Uterus (tissue), 4 donors: ENCODE data around the gene MRLN. TPM values are rescaled to one million over a fixed set of nuclear protein-coding genes. Genes with fewer than 3 reads are reported as not detected.

Experiments
- DNase-seq, 2 donors: peaks; one replicate each; pipeline ENCODE4 v3.0.0-alpha.2; 2019 to 2020
- H3K27ac ChIP-seq, 2 donors: fragments of 200-600 bp; sonication (generic); 1 replicate in 1 of 2; 2 replicates in 1 of 2; pipeline ENCODE4 v1.5.1; 2016 to 2018
- H3K27me3 ChIP-seq, 2 donors: fragments of 200-600 bp; sonication (generic); one replicate each; pipeline ENCODE4 v1.5.1; 2018 to 2019; ENCODE audit warnings: control low read depth in 1 of 2
- H3K36me3 ChIP-seq, 2 donors: fragments of 200-600 bp; sonication (generic); one replicate each; pipeline ENCODE4 v1.5.1; 2019; ENCODE audit warnings: control low read depth in 1 of 2
- H3K4me1 ChIP-seq, 2 donors: fragments of 200-600 bp; sonication (generic); one replicate each; pipeline ENCODE4 v1.5.1; 2018 to 2019; ENCODE audit warnings: control low read depth in 1 of 2
- H3K4me3 ChIP-seq, 2 donors: fragments of 200-600 bp; sonication (generic); 1 replicate in 1 of 2; 2 replicates in 1 of 2; pipeline ENCODE4 v1.5.1; 2018 to 2019; ENCODE audit warnings: mild to moderate bottlenecking in 1 of 2
- H3K9me3 ChIP-seq, 2 donors: fragments of 200-600 bp; sonication (generic); one replicate each; pipeline ENCODE4 v1.5.1; 2019; ENCODE audit warnings: control low read depth in 1 of 2
- POLR2A ChIP-seq, 2 donors: fragments of 450-650 bp; IDR thresholded peaks; one replicate each; pipeline ENCODE4 v1.6.1; 2016; ENCODE audit warnings: antibody characterized with exemption in 2 of 2, mild to moderate bottlenecking in 1 of 2, moderate library complexity in 1 of 2
- intact Hi-C: fragments of 100-400 bp; cut with DNase I; formaldehyde crosslinking; loops from one replicate; pipeline ENCODE4 v1.15.1; 2023; ENCODE audit warnings: low total_unique reads
- total RNA-seq, 4 donors: library from RNA; depleted of rRNA in 3 of 4; stranded (reverse); fragments of >200 nt in 3 of 4; gene quantifications; one replicate each; pipeline versions ENCODE4 v1.1.0 to v1.2.4, GENCODE V29; 2014 to 2023
- TF ChIP-seq, protein P1 (sequence below), 4 experiments: fragments of 200-600 bp in 2 of 4; fragments of 450-650 bp in 2 of 4; sonication (generic) in 2 of 4; IDR thresholded peaks; one replicate each; pipeline ENCODE4 v1.5.1; 2016 to 2019; ENCODE audit warnings: antibody characterized with exemption in 4 of 4, mild to moderate bottlenecking in 2 of 4, moderate library complexity in 1 of 4
- donor health status: DM: yes; HTN: yes; CAD: no.

MRLN gene
- total RNA-seq, 4 donors from 2014 or later: 0.35 TPM; not detected in 3

DNA sequence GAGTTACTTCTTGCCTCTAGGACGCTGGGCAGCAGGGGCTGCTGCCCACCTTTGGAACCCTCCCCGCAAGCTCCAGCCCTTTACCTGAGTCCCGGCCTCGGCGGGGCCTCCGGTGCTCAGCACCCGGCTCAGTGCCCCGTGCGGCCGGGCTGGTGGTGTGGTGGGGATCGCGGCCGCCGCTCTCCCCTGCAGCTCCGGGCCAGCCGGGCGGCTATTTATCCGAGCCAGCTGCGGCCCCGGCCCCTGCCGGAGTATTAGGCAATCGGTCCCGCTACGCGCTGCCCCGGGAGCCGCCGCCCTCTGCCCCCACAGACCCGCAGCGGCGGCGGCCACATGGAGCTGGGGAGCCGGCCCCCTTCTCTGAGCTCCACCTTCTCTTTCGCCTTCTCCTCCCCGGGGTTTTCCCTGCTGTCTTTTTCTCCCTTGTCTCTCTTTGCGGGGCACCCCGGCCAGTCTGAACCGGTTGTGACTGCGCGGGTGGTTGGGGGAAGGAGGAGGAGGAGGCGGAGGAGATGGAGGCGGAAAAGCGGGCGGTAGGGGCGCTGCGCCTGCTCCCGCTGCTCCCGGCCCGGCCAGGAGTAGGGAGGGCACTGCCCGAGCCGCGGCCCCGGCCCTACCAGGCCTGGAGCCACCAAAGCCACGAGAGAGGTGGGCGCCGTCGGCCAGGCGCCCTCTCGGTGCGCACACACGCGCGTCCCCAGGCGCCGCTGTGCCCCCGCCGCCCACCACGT, 43.7 kb downstream of the MRLN start, which contains the start of gene SLC16A9:
SLC16A9 (minus strand) TSS at position 456 of the 731 bp plus-strand sequence. CDS start 25,559 bp downstream, outside the sequence.
- peak; percentile 72 to 77 for DNase-seq
- peaks cover 0 to 7% of the 10 kb centered on the region in 2 donors for H3K4me1 ChIP-seq
- peak within 1 kb of the TSS; percentile 91 for H3K27ac ChIP-seq
- TF ChIP-seq, protein P1, sequence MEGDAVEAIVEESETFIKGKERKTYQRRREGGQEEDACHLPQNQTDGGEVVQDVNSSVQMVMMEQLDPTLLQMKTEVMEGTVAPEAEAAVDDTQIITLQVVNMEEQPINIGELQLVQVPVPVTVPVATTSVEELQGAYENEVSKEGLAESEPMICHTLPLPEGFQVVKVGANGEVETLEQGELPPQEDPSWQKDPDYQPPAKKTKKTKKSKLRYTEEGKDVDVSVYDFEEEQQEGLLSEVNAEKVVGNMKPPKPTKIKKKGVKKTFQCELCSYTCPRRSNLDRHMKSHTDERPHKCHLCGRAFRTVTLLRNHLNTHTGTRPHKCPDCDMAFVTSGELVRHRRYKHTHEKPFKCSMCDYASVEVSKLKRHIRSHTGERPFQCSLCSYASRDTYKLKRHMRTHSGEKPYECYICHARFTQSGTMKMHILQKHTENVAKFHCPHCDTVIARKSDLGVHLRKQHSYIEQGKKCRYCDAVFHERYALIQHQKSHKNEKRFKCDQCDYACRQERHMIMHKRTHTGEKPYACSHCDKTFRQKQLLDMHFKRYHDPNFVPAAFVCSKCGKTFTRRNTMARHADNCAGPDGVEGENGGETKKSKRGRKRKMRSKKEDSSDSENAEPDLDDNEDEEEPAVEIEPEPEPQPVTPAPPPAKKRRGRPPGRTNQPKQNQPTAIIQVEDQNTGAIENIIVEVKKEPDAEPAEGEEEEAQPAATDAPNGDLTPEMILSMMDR (IDR thresholded peaks at IDR 0.05): peak; percentile 23 to 58 (median 42)
- peak; percentile 15 to 23 for TF ChIP-seq POLR2A (IDR thresholded peaks at IDR 0.05)
- no peaks in the 10 kb centered on the region for H3K9me3 ChIP-seq
- no peaks in the 10 kb centered on the region for H3K36me3 ChIP-seq
- H3K27me3 ChIP-seq: no peaks in the 10 kb centered on the region
- peak within 1 kb of the TSS; percentile 43 to 68 for H3K4me3 ChIP-seq
- intact Hi-C loops: no loop called here

DNA sequence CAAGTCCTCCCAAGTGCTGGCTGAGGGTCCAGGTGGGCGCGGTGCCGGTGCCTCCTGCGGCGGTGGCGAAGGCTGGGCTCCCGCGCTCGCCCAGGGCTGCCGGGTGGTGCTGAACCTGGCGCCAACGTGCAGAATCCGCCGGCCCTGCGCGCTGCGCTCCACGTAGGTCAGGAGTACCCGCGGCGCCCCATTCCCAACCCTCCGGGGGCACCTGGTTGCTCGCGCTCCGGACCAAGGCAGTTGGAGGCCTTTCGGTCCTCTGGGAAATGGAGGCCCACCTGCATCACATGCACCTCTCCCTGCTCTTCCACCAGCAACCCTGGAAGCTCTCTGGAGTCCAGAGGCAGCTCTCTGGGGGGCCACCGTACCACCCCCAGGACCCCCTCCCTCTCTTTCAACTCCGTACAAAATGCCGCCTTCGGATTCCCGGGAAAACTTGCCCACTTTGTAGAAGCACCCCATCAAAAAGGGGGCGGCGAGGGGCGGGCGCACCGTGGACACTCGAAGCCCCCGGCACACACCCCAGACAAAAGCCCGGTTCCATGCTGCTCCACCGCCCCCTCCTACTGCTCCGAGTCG, 44.4 kb downstream of the MRLN start:
- peak overlapping the region; percentile 43 to 68 for H3K4me3 ChIP-seq
- no peaks in the 10 kb centered on the region for H3K36me3 ChIP-seq
- no peak for TF ChIP-seq POLR2A (IDR thresholded peaks at IDR 0.05)
- TF ChIP-seq, protein P1 (IDR thresholded peaks at IDR 0.05): no peak
- H3K4me1 ChIP-seq: peaks cover 0 to 7% of the 10 kb centered on the region in 2 donors
- intact Hi-C loops: no loop called here
- DNase-seq: peak; percentile 38 to 42
- peak overlapping the region; percentile 91 for H3K27ac ChIP-seq
- H3K27me3 ChIP-seq: no peaks in the 10 kb centered on the region
- no peaks in the 10 kb centered on the region for H3K9me3 ChIP-seq

DNA sequence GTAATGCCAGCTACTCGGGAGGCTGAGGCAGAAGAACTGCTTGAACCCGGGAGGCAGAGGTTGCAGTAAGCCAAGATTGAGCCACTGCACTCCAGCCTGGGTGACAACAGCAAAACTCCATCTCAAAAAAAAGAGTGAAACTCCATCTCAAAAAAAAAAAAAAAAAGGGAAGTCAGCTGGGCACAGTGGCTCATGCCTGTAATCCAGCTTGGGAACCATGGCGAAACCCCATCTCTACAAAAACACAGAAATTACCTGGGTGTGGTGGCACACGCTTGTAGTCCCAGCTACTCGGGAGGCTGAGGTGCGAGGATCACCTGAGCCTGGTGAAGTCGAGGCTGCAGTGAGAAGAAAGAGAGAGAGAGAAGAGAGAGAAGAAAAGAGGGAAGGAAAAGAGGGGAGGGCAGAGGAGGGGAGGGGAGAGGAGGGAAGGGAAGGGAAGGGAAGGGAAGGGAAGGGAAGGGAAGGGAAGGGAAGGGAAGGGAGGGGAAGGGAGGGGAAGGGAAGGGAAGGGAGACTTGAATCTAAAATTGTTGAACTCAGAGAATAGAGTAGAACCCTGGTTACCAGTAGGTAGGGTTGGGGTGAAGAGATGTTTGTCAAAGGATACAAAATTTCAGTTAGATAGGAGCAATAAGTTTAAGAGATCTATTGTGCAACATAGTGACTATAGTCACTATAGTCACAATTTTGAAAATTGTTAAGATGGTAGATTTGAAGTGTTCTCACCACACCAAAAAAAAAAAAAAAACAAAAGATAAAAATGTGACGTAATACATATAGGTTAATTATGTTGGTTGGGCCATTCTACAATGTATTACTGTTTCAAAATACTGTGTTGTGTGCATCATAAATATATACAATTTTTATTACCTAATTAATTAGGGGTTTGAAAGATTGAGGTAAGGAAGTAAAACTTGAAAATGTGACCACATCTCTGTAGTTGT, 46.1 kb downstream of the MRLN start:
- no peaks in the 10 kb centered on the region for H3K9me3 ChIP-seq
- no peak overlapping the region for H3K27ac ChIP-seq
- no peaks in the 10 kb centered on the region for H3K27me3 ChIP-seq
- no peaks in the 10 kb centered on the region for H3K36me3 ChIP-seq
- H3K4me3 ChIP-seq: no peak overlapping the region
- TF ChIP-seq, protein P1 (IDR thresholded peaks at IDR 0.05): no peak
- no peak for TF ChIP-seq POLR2A (IDR thresholded peaks at IDR 0.05)
- intact Hi-C loops: no loop called here
- peaks cover 0 to 6% of the 10 kb centered on the region in 2 donors for H3K4me1 ChIP-seq
- no peak for DNase-seq

DNA sequence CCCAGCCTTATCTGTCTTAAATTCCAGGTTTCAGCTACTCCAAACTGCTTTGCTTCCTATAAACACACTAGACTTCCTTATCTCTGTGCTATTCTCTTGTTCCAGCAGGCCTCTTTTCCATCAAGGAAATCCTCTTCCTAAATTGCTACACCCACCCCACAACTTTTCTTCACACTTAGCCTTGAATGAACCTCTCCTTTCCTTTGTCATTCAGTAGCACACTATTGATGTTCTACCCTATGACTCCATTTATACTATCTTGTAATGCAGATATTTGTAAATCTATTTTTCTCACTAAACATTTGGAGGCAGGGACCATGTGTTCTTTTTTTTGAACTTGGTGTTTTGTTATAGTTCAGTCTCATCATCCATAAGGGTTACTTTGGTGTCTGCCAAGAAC, 47.3 kb downstream of the MRLN start:
- no peak for DNase-seq
- no peak overlapping the region for H3K27ac ChIP-seq
- H3K4me1 ChIP-seq: no peaks in the 10 kb centered on the region
- TF ChIP-seq POLR2A (IDR thresholded peaks at IDR 0.05): no peak
- TF ChIP-seq, protein P1 (IDR thresholded peaks at IDR 0.05): no peak
- no peaks in the 10 kb centered on the region for H3K36me3 ChIP-seq
- no peaks in the 10 kb centered on the region for H3K9me3 ChIP-seq
- H3K27me3 ChIP-seq: no peaks in the 10 kb centered on the region
- no peak overlapping the region for H3K4me3 ChIP-seq
- intact Hi-C loops: no loop called here
